HG02885 (cell line): ENCODE data around the gene CYFIP1.

Experiments used
- ATAC-seq: cut with Tn5 transposase; IDR thresholded peaks from one replicate; pipeline ENCODE4 v1.9.1; 2021; ENCODE audit warnings: mild to moderate bottlenecking; ENCODE audit not compliant: unreplicated experiment, poor library complexity

Gene CYFIP1

GRCh38 chr15:22893881-22894280 is 86.3 kb downstream of the CYFIP1 start:
- no peak for ATAC-seq

GRCh38 chr15:22893081-22893480 is 87.1 kb downstream of the CYFIP1 start:
- ATAC-seq, result no peak

GRCh38 chr15:22892333-22892732 is 87.8 kb downstream of the CYFIP1 start:
- ATAC-seq, result no peak

GRCh38 chr15:22891426-22892210 is 88.5 kb downstream of the CYFIP1 start:
- ATAC-seq, result no peak

- no peak for ATAC-seq
Observed at GRCh38 chr15:22890296-22890695, 89.9 kb downstream of the CYFIP1 start.

GRCh38 chr15:22889146-22889818 is 90.9 kb downstream of the CYFIP1 start:
- ATAC-seq, result no peak

GRCh38 chr15:22888120-22888859 is 91.9 kb downstream of the CYFIP1 start:
- no peak for ATAC-seq

GRCh38 chr15:22887157-22887951 is 92.8 kb downstream of the CYFIP1 start:
- no peak for ATAC-seq

GRCh38 chr15:22885120-22885519 is 95.0 kb downstream of the CYFIP1 start:
- no peak for ATAC-seq

GRCh38 chr15:22884344-22884743 is 95.8 kb downstream of the CYFIP1 start:
- no peak for ATAC-seq

GRCh38 chr15:22883196-22883595 is 97.0 kb downstream of the CYFIP1 start:
- no peak for ATAC-seq

GRCh38 chr15:22881739-22882440 is 98.3 kb downstream of the CYFIP1 start:
- no peak for ATAC-seq

- no peak for ATAC-seq
Observed at GRCh38 chr15:22880981-22881738, 99.0 kb downstream of the CYFIP1 start.

- ATAC-seq, result no peak
Observed at GRCh38 chr15:22880068-22880980, 99.8 kb downstream of the CYFIP1 start.

GRCh38 chr15:22878103-22878502 is 102.1 kb downstream of the CYFIP1 start:
- no peak for ATAC-seq

- no peak for ATAC-seq
Observed at GRCh38 chr15:22877607-22878006, 102.6 kb downstream of the CYFIP1 start.

GRCh38 chr15:22877117-22877516 is 103.1 kb downstream of the CYFIP1 start:
- no peak for ATAC-seq

- ATAC-seq, result no peak
Observed at GRCh38 chr15:22874966-22875365, 105.2 kb downstream of the CYFIP1 start.
